ENCODE results near the gene AKAP12. TPM values are rescaled to one million over a fixed set of nuclear protein-coding genes. Genes with fewer than 3 reads are reported as not detected.
A peak's percentile ranks its signal among the peaks of the same experiment; 100 is the strongest.

The AKAP12 gene
- polyA plus RNA-seq, 2 of the 4 experiments (the other 2 are of a cell fraction), result 32.1 to 192 TPM

- TF ChIP-seq HOXA7 (CRISPR knock-in tag; IDR thresholded peaks at IDR 0.05) (no peak), FOSB (CRISPR knock-in tag; IDR thresholded peaks at IDR 0.05) (no peak), RFX5 (IDR thresholded peaks at IDR 0.05) (no peak), SREBF2 (IDR thresholded peaks at IDR 0.05) (no peak), RCOR1 (IDR thresholded peaks at IDR 0.05; ENCODE audit: low read depth, low read length) (no peak), CHD4 (IDR thresholded peaks at IDR 0.05; ENCODE audit: borderline replicate concordance) (no peak)
- POLR2A ChIA-PET, result no interaction called here
- FAIRE-seq (no peak), ATAC-seq (no peak), DNase-seq (ENCODE audit: low read depth in 1 of 2, low spot score in 1 of 2) (no peak)
- Histone ChIP-seq H3K4me1 (peaks cover 8% of the 10 kb centered on the region; the same call in 1 of the 3 replicates), H3K27ac (no peak overlapping the region), H3K4me2 (no peak overlapping the region), H3K9me3 (no peaks in the 10 kb centered on the region), H3K4me3 (no peak overlapping the region)
- CTCF ChIA-PET, result no interaction called here
- WGBS (ENCODE audit: missing lambda C conversion rate), result 86% methylated on average over 6 of the region's 6 CpGs
These were observed 2.9 kb upstream of the AKAP12 start for GRCh38 chr6:151236668-151237401.

DNA sequence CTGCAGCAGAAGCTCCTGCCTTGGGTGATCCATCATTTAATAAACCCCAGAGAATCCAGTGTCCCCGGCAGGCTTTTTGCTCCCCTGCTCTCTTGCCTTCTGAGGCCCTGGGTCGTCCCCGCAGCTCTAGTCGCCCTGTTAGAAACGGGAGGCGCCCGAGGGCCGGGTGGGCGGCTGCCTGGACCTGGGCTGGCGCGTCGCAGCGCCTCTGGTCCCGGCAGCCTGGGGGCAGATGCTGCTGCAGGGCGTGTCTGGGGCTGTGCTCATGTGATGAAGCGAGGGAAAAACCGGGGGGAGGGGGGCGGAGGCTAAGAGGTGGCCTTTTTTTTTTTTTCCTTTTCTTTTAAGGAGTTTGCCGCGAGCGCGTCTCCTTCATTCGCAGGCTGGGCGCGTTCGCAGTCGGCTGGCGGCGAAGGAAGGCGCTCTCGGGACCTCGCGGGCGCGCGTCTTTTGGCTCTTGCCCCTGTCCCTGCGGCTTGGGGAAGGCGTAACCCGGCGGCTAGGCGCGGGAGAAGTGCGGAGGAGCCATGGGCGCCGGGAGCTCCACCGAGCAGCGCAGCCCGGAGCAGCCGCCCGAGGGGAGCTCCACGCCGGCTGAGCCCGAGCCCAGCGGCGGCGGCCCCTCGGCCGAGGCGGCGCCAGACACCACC lies 394 bp downstream of the AKAP12 start:
- Histone ChIP-seq H3K27ac (peak overlapping the region; percentile 78 to 91), H3K4me2 (peak overlapping the region; percentile 83), H3K4me3 (peak overlapping the region; percentile 72), H3K9me3 (no peaks in the 10 kb centered on the region), H3K4me1 (peaks cover 19% of the 10 kb centered on the region; the same call in 2 of the 3 replicates)
- FAIRE-seq, result no peak
- 1% methylated on average over 23 of the region's 60 CpGs for WGBS (ENCODE audit: missing lambda C conversion rate)
- peak; percentile 88 to 89 for ATAC-seq
- TF ChIP-seq JUN (IDR thresholded peaks at IDR 0.05) (no peak), TP53 (CRISPR knock-in tag; IDR thresholded peaks at IDR 0.05) (no peak), BHLHE40 (IDR thresholded peaks at IDR 0.05; ENCODE audit: low read depth, low read length) (no peak), PBX3 (IDR thresholded peaks at IDR 0.05) (no peak), FOSB (CRISPR knock-in tag; IDR thresholded peaks at IDR 0.05) (no peak), MAX (IDR thresholded peaks at IDR 0.05) (peak; percentile 16; the same call in 1 of the 2 replicates), HEYL (CRISPR knock-in tag; IDR thresholded peaks at IDR 0.05) (no peak), MYC (IDR thresholded peaks at IDR 0.05; ENCODE audit: borderline replicate concordance, low read length) (no peak), ESRRA (IDR thresholded peaks at IDR 0.05; ENCODE audit: borderline replicate concordance, low read length) (no peak), SMC3 (IDR thresholded peaks at IDR 0.05) (0 out of 3 replicates have a peak, but pooled peaks have one; percentile 7), MAZ (IDR thresholded peaks at IDR 0.05; ENCODE audit: borderline replicate concordance, low read depth, low read length) (no peak), POLR2A (IDR thresholded peaks at IDR 0.05; ENCODE audit: low read length) (peak; percentile 56), MAFK (IDR thresholded peaks at IDR 0.05; ENCODE audit: partially characterized antibody) (no peak), NFE2L2 (conservative IDR thresholded peaks at IDR 0.05; ENCODE audit: low read length) (no peak), KDM1A (IDR thresholded peaks at IDR 0.05; ENCODE audit: low read depth) (no peak), ZSCAN20 (CRISPR knock-in tag; IDR thresholded peaks at IDR 0.05) (no peak), RFX5 (IDR thresholded peaks at IDR 0.05) (no peak), PHF8 (IDR thresholded peaks at IDR 0.05; ENCODE audit: borderline replicate concordance, low read depth) (peak; percentile 30; the same call in 1 of the 2 replicates), JUNB (IDR thresholded peaks at IDR 0.05) (no peak), SREBF2 (IDR thresholded peaks at IDR 0.05) (no peak), HOXB5 (CRISPR knock-in tag; IDR thresholded peaks at IDR 0.05) (no peak)
- TF ChIP-seq, protein P1, sequence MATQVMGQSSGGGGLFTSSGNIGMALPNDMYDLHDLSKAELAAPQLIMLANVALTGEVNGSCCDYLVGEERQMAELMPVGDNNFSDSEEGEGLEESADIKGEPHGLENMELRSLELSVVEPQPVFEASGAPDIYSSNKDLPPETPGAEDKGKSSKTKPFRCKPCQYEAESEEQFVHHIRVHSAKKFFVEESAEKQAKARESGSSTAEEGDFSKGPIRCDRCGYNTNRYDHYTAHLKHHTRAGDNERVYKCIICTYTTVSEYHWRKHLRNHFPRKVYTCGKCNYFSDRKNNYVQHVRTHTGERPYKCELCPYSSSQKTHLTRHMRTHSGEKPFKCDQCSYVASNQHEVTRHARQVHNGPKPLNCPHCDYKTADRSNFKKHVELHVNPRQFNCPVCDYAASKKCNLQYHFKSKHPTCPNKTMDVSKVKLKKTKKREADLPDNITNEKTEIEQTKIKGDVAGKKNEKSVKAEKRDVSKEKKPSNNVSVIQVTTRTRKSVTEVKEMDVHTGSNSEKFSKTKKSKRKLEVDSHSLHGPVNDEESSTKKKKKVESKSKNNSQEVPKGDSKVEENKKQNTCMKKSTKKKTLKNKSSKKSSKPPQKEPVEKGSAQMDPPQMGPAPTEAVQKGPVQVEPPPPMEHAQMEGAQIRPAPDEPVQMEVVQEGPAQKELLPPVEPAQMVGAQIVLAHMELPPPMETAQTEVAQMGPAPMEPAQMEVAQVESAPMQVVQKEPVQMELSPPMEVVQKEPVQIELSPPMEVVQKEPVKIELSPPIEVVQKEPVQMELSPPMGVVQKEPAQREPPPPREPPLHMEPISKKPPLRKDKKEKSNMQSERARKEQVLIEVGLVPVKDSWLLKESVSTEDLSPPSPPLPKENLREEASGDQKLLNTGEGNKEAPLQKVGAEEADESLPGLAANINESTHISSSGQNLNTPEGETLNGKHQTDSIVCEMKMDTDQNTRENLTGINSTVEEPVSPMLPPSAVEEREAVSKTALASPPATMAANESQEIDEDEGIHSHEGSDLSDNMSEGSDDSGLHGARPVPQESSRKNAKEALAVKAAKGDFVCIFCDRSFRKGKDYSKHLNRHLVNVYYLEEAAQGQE (IDR thresholded peaks at IDR 0.05), result no peak
- TF ChIP-seq, protein P2, sequence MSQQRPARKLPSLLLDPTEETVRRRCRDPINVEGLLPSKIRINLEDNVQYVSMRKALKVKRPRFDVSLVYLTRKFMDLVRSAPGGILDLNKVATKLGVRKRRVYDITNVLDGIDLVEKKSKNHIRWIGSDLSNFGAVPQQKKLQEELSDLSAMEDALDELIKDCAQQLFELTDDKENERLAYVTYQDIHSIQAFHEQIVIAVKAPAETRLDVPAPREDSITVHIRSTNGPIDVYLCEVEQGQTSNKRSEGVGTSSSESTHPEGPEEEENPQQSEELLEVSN (IDR thresholded peaks at IDR 0.05; ENCODE audit: borderline replicate concordance, low read depth), result no peak; the same call in 1 of the 2 replicates
- CTCF ChIA-PET, result interaction anchor here (0.7 to 1.5 kb wide), 2 partner anchors 75 to 226 kb away, joined by 3 to 6 read pairs; no protein-coding TSS in a partner anchor
- DNase-seq (ENCODE audit: low read depth in 1 of 2, low spot score in 1 of 2), result peak; percentile 60 to 73
- POLR2A ChIA-PET, result interaction anchor here (0.6 to 1.4 kb wide), 7 partner anchors 24 to 226 kb away, joined by 3 to 5 read pairs (median 4); no protein-coding TSS in a partner anchor
